HEK293 (cell line): ENCODE results near the gene LGALS8.

ENCODE experiments used
- CTCF ChIA-PET: fragments of 350-600 bp; formaldehyde crosslinking; extraction: SDS; loops from one replicate; lab custom pipeline; 2021; ENCODE audit warnings: antibody characterized with exemption; lab: Yijun Ruan, JAX
- POLR2A ChIA-PET: fragments of 300-600 bp; formaldehyde crosslinking; extraction: SDS; loops from one replicate; lab custom pipeline; 2020; ENCODE audit warnings: antibody characterized with exemption, inconsistent platforms; lab: Yijun Ruan, JAX
- H3K27ac ChIP-seq: fragments of 200-500 bp; sonication (Bioruptor generic); 2 replicates; pipeline ENCODE4 v1.5.1; 2014; ENCODE audit warnings: low read depth, low read length, control low read depth, inconsistent platforms; ENCODE audit errors: extremely low read depth
- H3K36me3 ChIP-seq, 2 experiments: fragments of 200-500 bp in 1 of 2; sonication (Bioruptor generic) in 1 of 2; 1 replicate in 1 of 2; 2 replicates in 1 of 2; pipeline ENCODE4 v1.5.1; 2014 to 2017; ENCODE audit warnings: inconsistent platforms in 2 of 2, low read length in 2 of 2; ENCODE audit not compliant: control insufficient read depth in 2 of 2, insufficient read depth in 1 of 2
- H3K4me1 ChIP-seq: fragments of 200-500 bp; sonication (Bioruptor generic); 2 replicates; pipeline ENCODE4 v1.5.1; 2014; ENCODE audit warnings: mild to moderate bottlenecking, low read length, inconsistent platforms; ENCODE audit not compliant: control insufficient read depth, insufficient read depth
- H3K4me3 ChIP-seq: 2 replicates; pipeline ENCODE4 v1.5.1; 2011; ENCODE audit warnings: low read depth, mild to moderate bottlenecking, control low read depth, low read length, moderate library complexity
- H3K9me3 ChIP-seq: fragments of 200-500 bp; sonication (Bioruptor generic); 2 replicates; pipeline ENCODE4 v1.5.1; 2014; ENCODE audit warnings: low read depth, low read length, inconsistent platforms; ENCODE audit not compliant: control insufficient read depth, insufficient read depth
- BCL11A ChIP-seq: fragments of 450-650 bp; formaldehyde crosslinking; IDR thresholded peaks from 2 replicates; pipeline ENCODE4 v1.5.1; 2016; ENCODE audit warnings: low read depth, missing biosample characterization, missing genetic modification characterization
- MEIS1 ChIP-seq: sonication (generic); formaldehyde crosslinking; IDR thresholded peaks from 2 replicates; pipeline ENCODE4 v1.8.1; 2022; ENCODE audit warnings: missing genetic modification reagents, mild to moderate bottlenecking, borderline replicate concordance
- SCRT2 ChIP-seq: fragments of 450-650 bp; formaldehyde crosslinking; IDR thresholded peaks from 2 replicates; pipeline ENCODE4 v1.5.1; 2016; ENCODE audit warnings: missing biosample characterization, missing genetic modification characterization
- SP7 ChIP-seq: fragments of 450-650 bp; formaldehyde crosslinking; IDR thresholded peaks from 2 replicates; pipeline ENCODE4 v1.5.1; 2016; ENCODE audit warnings: missing biosample characterization, missing genetic modification characterization
- ZBTB17 ChIP-seq: fragments of 450-650 bp; formaldehyde crosslinking; IDR thresholded peaks from 2 replicates; pipeline ENCODE4 v1.5.1; 2016; ENCODE audit warnings: missing biosample characterization, missing genetic modification characterization
- ZNF112 ChIP-seq: fragments of 450-650 bp; formaldehyde crosslinking; IDR thresholded peaks from 2 replicates; pipeline ENCODE4 v1.5.0; 2017; ENCODE audit warnings: missing biosample characterization, missing genetic modification characterization
- ZNF133 ChIP-seq: fragments of 450-650 bp; formaldehyde crosslinking; IDR thresholded peaks from 2 replicates; pipeline ENCODE4 v1.5.1; 2016; ENCODE audit warnings: missing biosample characterization, missing genetic modification characterization
- ZNF184 ChIP-seq: fragments of 450-650 bp; IDR thresholded peaks from 2 replicates; pipeline ENCODE4 v1.5.1; 2018; ENCODE audit warnings: missing biosample characterization, mild to moderate bottlenecking, missing genetic modification characterization
- ZNF610 ChIP-seq: fragments of 450-650 bp; formaldehyde crosslinking; IDR thresholded peaks from 2 replicates; pipeline ENCODE4 v1.5.1; 2016; ENCODE audit warnings: missing biosample characterization, missing genetic modification characterization, borderline replicate concordance
- ZNF658 ChIP-seq: fragments of 450-650 bp; formaldehyde crosslinking; IDR thresholded peaks from 2 replicates; pipeline ENCODE4; 2016; ENCODE audit warnings: missing biosample characterization, missing genetic modification characterization
- ZNF792 ChIP-seq: fragments of 450-650 bp; formaldehyde crosslinking; IDR thresholded peaks from 2 replicates; pipeline ENCODE4 v1.5.1; 2016; ENCODE audit warnings: missing biosample characterization, missing genetic modification characterization
- TF ChIP-seq, protein P1 (sequence below): fragments of 450-650 bp; formaldehyde crosslinking; IDR thresholded peaks from 2 replicates; pipeline ENCODE4 v1.5.1; 2016; ENCODE audit warnings: missing biosample characterization, missing genetic modification characterization, low read depth
- TF ChIP-seq, protein P2 (sequence below): fragments of 450-650 bp; formaldehyde crosslinking; IDR thresholded peaks from 2 replicates; pipeline ENCODE4 v1.5.1; 2017; ENCODE audit warnings: missing biosample characterization, missing genetic modification characterization
- TF ChIP-seq, protein P3 (sequence below): fragments of 450-650 bp; formaldehyde crosslinking; IDR thresholded peaks from 2 replicates; pipeline ENCODE4 v1.5.1; 2016; ENCODE audit warnings: missing biosample characterization, missing genetic modification characterization
- TF ChIP-seq, protein P4 (sequence below): IDR thresholded peaks from 2 replicates; pipeline ENCODE4 v1.6.1; 2011; ENCODE audit warnings: mild to moderate bottlenecking, low read depth, low read length, borderline replicate concordance

The LGALS8 gene

DNA sequence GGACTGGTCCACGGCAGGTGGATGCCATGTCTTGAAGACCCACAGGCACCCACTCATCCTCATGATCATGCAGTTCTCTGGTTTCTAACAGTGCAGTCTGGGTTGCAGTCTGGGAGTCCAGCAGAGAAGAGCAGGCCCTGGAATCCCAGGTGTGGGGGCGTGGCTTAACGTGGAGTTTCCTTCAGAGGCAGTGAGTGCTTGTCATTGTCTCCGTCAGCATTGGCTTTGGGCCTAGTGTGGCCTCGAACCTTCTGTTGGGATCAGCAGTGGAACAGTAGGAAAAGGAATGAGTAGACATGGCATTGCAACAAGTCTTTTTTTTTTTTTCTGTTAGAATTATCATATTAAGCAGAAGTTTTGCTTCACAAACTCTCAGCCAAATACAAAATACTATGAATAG lies 12.8 kb downstream of the LGALS8 start:
- no peaks in the 10 kb centered on the region for H3K9me3 ChIP-seq
- peaks cover 2% of the 10 kb centered on the region; the same call in 1 of the 2 replicates for H3K4me1 ChIP-seq
- H3K27ac ChIP-seq = no peak overlapping the region
- H3K36me3 ChIP-seq = no peaks in the 10 kb centered on the region
- TF ChIP-seq SCRT2 (tag by site-specific recombination) = peak; percentile 51
- TF ChIP-seq, protein P1, sequence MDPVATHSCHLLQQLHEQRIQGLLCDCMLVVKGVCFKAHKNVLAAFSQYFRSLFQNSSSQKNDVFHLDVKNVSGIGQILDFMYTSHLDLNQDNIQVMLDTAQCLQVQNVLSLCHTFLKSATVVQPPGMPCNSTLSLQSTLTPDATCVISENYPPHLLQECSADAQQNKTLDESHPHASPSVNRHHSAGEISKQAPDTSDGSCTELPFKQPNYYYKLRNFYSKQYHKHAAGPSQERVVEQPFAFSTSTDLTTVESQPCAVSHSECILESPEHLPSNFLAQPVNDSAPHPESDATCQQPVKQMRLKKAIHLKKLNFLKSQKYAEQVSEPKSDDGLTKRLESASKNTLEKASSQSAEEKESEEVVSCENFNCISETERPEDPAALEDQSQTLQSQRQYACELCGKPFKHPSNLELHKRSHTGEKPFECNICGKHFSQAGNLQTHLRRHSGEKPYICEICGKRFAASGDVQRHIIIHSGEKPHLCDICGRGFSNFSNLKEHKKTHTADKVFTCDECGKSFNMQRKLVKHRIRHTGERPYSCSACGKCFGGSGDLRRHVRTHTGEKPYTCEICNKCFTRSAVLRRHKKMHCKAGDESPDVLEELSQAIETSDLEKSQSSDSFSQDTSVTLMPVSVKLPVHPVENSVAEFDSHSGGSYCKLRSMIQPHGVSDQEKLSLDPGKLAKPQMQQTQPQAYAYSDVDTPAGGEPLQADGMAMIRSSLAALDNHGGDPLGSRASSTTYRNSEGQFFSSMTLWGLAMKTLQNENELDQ = no peak
- ChIA-PET POLR2A (interaction anchor here (0.6 kb wide), 1 partner anchor 47 kb away, joined by 3 read pairs; no protein-coding TSS in a partner anchor), CTCF (interaction anchor here (0.9 to 1.0 kb wide), 2 partner anchors 378 to 432 kb away, joined by 3 to 6 read pairs; no protein-coding TSS in a partner anchor)
- no peak overlapping the region for H3K4me3 ChIP-seq

DNA sequence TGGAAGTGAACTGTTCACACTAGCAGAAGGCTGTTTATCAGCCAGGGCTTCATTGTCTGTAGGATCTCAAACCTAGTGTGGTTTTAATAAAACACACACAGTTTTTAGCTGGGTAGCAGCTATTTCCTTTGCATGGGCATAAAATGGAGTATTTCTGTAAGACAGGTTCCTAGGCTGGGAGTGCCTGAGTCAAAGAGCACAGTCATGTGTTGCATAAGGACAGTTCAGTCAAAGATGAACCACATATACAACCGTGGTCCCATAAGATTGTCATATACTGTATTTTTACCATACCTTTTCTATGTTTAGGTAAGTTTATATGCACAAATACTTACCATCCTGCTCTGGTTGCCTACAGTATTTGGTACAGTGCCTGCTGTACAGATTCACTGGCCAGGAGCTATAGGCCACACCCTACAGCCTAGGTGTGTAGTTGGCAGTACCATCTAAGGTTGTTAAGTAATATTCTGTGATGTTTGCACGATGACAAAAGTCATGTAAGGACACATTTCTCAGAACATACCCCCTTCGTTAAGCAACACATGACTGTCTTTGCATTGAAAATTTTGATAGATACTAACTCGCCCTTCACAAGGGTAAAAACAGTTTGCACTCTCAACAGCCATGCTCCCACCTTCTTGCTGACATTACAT lies 17.2 kb downstream of the LGALS8 start:
- POLR2A ChIA-PET = no interaction called here
- TF ChIP-seq SP7 (tag by site-specific recombination) = no peak
- Histone ChIP-seq H3K36me3 (peaks cover 6 to 24% of the 10 kb centered on the region in 2 experiments; a peak in 2 of 3 replicates), H3K27ac (no peak overlapping the region), H3K4me1 (no peaks in the 10 kb centered on the region), H3K4me3 (no peak overlapping the region), H3K9me3 (no peaks in the 10 kb centered on the region)
- CTCF ChIA-PET = interaction anchor here (1.2 kb wide), 1 partner anchor 9 kb away, joined by 4 read pairs; no protein-coding TSS in a partner anchor

DNA sequence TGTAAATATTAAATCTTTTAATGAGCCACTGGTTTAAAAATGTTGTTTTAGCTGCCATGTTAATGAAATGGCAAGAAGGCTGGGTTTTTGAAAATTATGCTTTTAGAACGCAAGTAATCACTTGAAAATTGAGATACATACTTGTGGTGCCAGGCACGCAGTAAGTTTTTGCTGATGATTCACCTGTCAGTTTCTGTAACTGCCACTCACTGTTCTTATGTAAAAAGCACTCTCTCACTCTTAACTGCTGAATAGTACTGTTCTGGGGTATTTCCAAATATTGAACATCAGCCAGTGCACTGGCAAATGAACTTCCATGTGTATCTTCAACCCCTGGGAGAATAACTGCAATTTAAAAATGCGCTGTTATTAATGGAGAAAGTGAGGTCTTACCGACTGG lies 17.9 kb downstream of the LGALS8 start:
- CTCF ChIA-PET = no interaction called here
- POLR2A ChIA-PET = no interaction called here

DNA sequence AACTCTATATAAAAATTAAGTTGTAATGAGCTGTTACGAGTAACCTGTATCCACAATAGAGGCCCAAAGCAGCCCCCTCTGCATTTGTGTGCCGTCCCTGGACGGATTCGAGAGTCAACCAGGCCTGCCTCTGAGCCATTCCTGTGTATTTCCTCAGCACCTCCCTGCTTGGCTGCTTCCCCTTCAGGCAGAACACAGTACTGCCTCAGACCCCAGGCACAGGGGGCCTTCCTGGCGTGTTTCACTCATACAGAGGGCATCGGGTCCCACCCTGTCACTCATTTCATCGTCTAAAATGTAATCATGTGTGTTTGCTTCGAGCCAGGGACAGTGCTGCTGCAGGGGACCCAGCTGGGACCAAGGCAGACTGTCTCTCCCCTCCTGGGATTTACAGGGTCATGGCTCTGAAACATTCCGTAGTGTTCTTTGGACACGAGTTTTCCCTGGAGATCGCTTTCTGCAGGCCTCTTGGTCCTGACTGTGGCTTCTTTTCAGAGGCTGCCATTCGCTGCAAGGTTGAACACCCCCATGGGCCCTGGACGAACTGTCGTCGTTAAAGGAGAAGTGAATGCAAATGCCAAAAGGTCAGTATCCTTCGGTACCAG lies 19.4 kb downstream of the LGALS8 start:
- Histone ChIP-seq H3K36me3 (peaks cover 6 to 44% of the 10 kb centered on the region in 2 experiments; a peak in 2 of 3 replicates), H3K9me3 (no peaks in the 10 kb centered on the region), H3K27ac (no peak overlapping the region), H3K4me3 (no peak overlapping the region), H3K4me1 (no peaks in the 10 kb centered on the region)
- TF ChIP-seq, protein P2, sequence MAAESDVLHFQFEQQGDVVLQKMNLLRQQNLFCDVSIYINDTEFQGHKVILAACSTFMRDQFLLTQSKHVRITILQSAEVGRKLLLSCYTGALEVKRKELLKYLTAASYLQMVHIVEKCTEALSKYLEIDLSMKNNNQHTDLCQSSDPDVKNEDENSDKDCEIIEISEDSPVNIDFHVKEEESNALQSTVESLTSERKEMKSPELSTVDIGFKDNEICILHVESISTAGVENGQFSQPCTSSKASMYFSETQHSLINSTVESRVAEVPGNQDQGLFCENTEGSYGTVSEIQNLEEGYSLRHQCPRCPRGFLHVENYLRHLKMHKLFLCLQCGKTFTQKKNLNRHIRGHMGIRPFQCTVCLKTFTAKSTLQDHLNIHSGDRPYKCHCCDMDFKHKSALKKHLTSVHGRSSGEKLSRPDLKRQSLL (tag by site-specific recombination) = no peak
- TF ChIP-seq BCL11A (tag by site-specific recombination) = no peak
- TF ChIP-seq ZNF792 (tag by site-specific recombination) = no peak
- no peak for TF ChIP-seq ZNF133 (tag by site-specific recombination)
- TF ChIP-seq ZBTB17 (tag by site-specific recombination) = no peak
- no peak for TF ChIP-seq ZNF112 (tag by site-specific recombination)
- no peak for TF ChIP-seq ZNF610
- no peak for TF ChIP-seq ZNF184 (tag by site-specific recombination)
- TF ChIP-seq, protein P3, sequence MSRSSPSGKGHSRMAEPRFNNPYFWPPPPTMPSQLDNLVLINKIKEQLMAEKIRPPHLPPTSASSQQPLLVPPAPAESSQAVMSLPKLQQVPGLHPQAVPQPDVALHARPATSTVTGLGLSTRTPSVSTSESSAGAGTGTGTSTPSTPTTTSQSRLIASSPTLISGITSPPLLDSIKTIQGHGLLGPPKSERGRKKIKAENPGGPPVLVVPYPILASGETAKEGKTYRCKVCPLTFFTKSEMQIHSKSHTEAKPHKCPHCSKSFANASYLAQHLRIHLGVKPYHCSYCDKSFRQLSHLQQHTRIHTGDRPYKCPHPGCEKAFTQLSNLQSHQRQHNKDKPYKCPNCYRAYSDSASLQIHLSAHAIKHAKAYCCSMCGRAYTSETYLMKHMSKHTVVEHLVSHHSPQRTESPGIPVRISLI (tag by site-specific recombination) = no peak
- TF ChIP-seq ZNF658 (tag by site-specific recombination) = no peak
- ChIA-PET CTCF (interaction anchor here (0.7 kb wide), 1 partner anchor 465 kb away, joined by 3 read pairs; no protein-coding TSS in a partner anchor), POLR2A (no interaction called here)

More for the DNA sequence above, 17.9 kb downstream of the LGALS8 start:
- H3K9me3 ChIP-seq = no peaks in the 10 kb centered on the region
- TF ChIP-seq, protein P4, sequence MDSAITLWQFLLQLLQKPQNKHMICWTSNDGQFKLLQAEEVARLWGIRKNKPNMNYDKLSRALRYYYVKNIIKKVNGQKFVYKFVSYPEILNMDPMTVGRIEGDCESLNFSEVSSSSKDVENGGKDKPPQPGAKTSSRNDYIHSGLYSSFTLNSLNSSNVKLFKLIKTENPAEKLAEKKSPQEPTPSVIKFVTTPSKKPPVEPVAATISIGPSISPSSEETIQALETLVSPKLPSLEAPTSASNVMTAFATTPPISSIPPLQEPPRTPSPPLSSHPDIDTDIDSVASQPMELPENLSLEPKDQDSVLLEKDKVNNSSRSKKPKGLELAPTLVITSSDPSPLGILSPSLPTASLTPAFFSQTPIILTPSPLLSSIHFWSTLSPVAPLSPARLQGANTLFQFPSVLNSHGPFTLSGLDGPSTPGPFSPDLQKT = no peak
- TF ChIP-seq MEIS1 = no peak
- TF ChIP-seq, all 188 proteins: peak for 0
- H3K4me1 ChIP-seq = no peaks in the 10 kb centered on the region
- H3K36me3 ChIP-seq = peaks cover 6 to 29% of the 10 kb centered on the region in 2 experiments; a peak in 2 of 3 replicates
- H3K4me3 ChIP-seq = no peak overlapping the region
- H3K27ac ChIP-seq = no peak overlapping the region
